Caco-2 (cell line): ENCODE data around the gene BICD1. TPM values are rescaled to one million over a fixed set of nuclear protein-coding genes. Genes with fewer than 3 reads are reported as not detected.

ENCODE experiments used
- BruUV-seq: library from RNA; stranded (reverse); fragments of 400-500 nt; replicated peaks from 2 replicates; lab custom pipeline; 2021; lab: Mats Ljungman, UMichigan
- CTCF ChIA-PET: fragments of 300-600 bp; sonication (Branson Sonifier 250); formaldehyde crosslinking; loops from one replicate; lab custom pipeline; 2022; ENCODE audit warnings: antibody characterized with exemption; lab: Charles Lee
- POLR2A ChIA-PET: fragments of 300-600 bp; sonication (Branson Sonifier 250); formaldehyde crosslinking; loops from one replicate; lab custom pipeline; 2022; ENCODE audit warnings: antibody characterized with exemption; lab: Charles Lee
- DNase-seq, 2 experiments: peaks; one replicate each; pipeline versions ENCODE4 v3.0.0 to v3.0.0-alpha.2; 2020 to 2022
- H3K27me3 ChIP-seq: replicated peaks from 2 replicates; pipeline ENCODE4 v1.6.0; 2011; ENCODE audit warnings: low read length; ENCODE audit not compliant: control insufficient read depth, insufficient read depth
- H3K36me3 ChIP-seq: 2 replicates; pipeline ENCODE4 v1.5.1; 2011; ENCODE audit warnings: low read length; ENCODE audit not compliant: control insufficient read depth, insufficient read depth
- H3K4me1 ChIP-seq: fragments of 250-450 bp; sonication (Bioruptor Pico); 2 replicates; pipeline ENCODE4 v1.5.1; 2020; ENCODE audit warnings: mild to moderate bottlenecking
- H3K4me3 ChIP-seq: 2 replicates; pipeline ENCODE4 v1.5.1; 2011; ENCODE audit warnings: low read depth, mild to moderate bottlenecking, control low read depth, low read length
- H3K9me3 ChIP-seq: fragments of 250-450 bp; sonication (Bioruptor Pico); 2 replicates; pipeline ENCODE4 v1.5.1; 2020; ENCODE audit warnings: mild to moderate bottlenecking, moderate library complexity
- H3K27ac Mint-ChIP-seq: one replicate; pipeline ENCODE4 v1.8.0; 2022; ENCODE audit warnings: mixed read lengths; ENCODE audit not compliant: unreplicated experiment
- H3K27me3 Mint-ChIP-seq: one replicate; pipeline ENCODE4 v1.8.0; 2022; ENCODE audit warnings: mixed read lengths; ENCODE audit not compliant: insufficient read depth, unreplicated experiment
- H3K36me3 Mint-ChIP-seq: one replicate; pipeline ENCODE4 v1.8.0; 2022; ENCODE audit warnings: mild to moderate bottlenecking, mixed read lengths; ENCODE audit not compliant: insufficient read depth, unreplicated experiment
- H3K4me1 Mint-ChIP-seq: one replicate; pipeline ENCODE4 v1.8.0; 2022; ENCODE audit warnings: low read depth, mixed read lengths; ENCODE audit not compliant: unreplicated experiment
- H3K4me3 Mint-ChIP-seq: one replicate; pipeline ENCODE4 v1.8.0; 2022; ENCODE audit warnings: mild to moderate bottlenecking, moderate library complexity, mixed read lengths; ENCODE audit not compliant: unreplicated experiment
- H3K9me3 Mint-ChIP-seq: one replicate; pipeline ENCODE4 v1.8.0; 2022; ENCODE audit warnings: mixed read lengths; ENCODE audit not compliant: unreplicated experiment
- CTCF ChIP-seq, 2 experiments: fragments of 200-600 bp in 1 of 2; IDR thresholded peaks; 1 replicate in 1 of 2; 2 replicates in 1 of 2; pipeline versions ENCODE4 v1.5.1 to v1.8.0; 2011 to 2022; ENCODE audit warnings: antibody characterized with exemption in 1 of 2, control low read depth in 1 of 2, inconsistent platforms in 1 of 2, low read depth in 1 of 2, low read length in 1 of 2, mild to moderate bottlenecking in 1 of 2, moderate library complexity in 1 of 2; ENCODE audit not compliant: insufficient read depth in 1 of 2, severe bottlenecking in 1 of 2, unreplicated experiment in 1 of 2
- intact Hi-C: fragments of 100-400 bp; cut with micrococcal nuclease; formaldehyde crosslinking; loops from one replicate; pipeline ENCODE4 v1.10.0; 2022; ENCODE audit not compliant: unreplicated experiment
- total RNA-seq: library from RNA; stranded (reverse); gene quantifications from 2 replicates; pipeline ENCODE4 v1.2.3, GENCODE V29; 2022

Gene BICD1
- total RNA-seq, 1 experiment from 2014 or later: 36.2 TPM

GRCh38 chr12:32277774-32278173 is 171.1 kb downstream of the BICD1 start:
- H3K36me3 Mint-ChIP-seq: no peaks in the 10 kb centered on the region
- POLR2A ChIA-PET: no interaction called here
- BruUV-seq: no TSS peak
- no peaks in the 10 kb centered on the region for H3K27me3 Mint-ChIP-seq
- peaks cover 21% of the 10 kb centered on the region for H3K4me1 ChIP-seq
- DNase-seq: no peak
- H3K27ac Mint-ChIP-seq: no peak overlapping the region
- intact Hi-C loops: loop anchor here (10.0 kb wide), 2 partner anchors 313 to 503 kb away; no protein-coding TSS in a partner anchor
- H3K4me1 Mint-ChIP-seq: peaks cover 34% of the 10 kb centered on the region
- H3K4me3 ChIP-seq: no peak overlapping the region
- no peak overlapping the region for H3K4me3 Mint-ChIP-seq
- no peaks in the 10 kb centered on the region for H3K27me3 ChIP-seq
- H3K9me3 ChIP-seq: no peaks in the 10 kb centered on the region; the same call in 1 of the 2 replicates
- TF ChIP-seq CTCF (IDR thresholded peaks at IDR 0.05; ENCODE audit: insufficient read depth in 1 of 2, low read depth in 1 of 2, low read length in 1 of 2, severe bottlenecking in 1 of 2, unreplicated experiment in 1 of 2): no peak
- peaks cover 6% of the 10 kb centered on the region for H3K9me3 Mint-ChIP-seq
- no peaks in the 10 kb centered on the region for H3K36me3 ChIP-seq
- CTCF ChIA-PET: no interaction called here

- Histone ChIP-seq H3K36me3 (no peaks in the 10 kb centered on the region), H3K4me3 (no peak overlapping the region), H3K4me1 (peaks cover 16% of the 10 kb centered on the region), H3K9me3 (no peaks in the 10 kb centered on the region), H3K27me3 (no peaks in the 10 kb centered on the region)
- H3K27me3 Mint-ChIP-seq: no peaks in the 10 kb centered on the region
- peak overlapping the region; percentile 13 for H3K27ac Mint-ChIP-seq
- DNase-seq: no peak
- ChIA-PET CTCF (interaction anchor here (0.5 to 1.0 kb wide), 2 partner anchors 9 to 95 kb away, joined by 4 read pairs; no protein-coding TSS in a partner anchor), POLR2A (no interaction called here)
- BruUV-seq: no TSS peak
- no peak for TF ChIP-seq CTCF (IDR thresholded peaks at IDR 0.05; ENCODE audit: insufficient read depth in 1 of 2, low read depth in 1 of 2, low read length in 1 of 2, severe bottlenecking in 1 of 2, unreplicated experiment in 1 of 2)
- no peak overlapping the region for H3K4me3 Mint-ChIP-seq
- H3K4me1 Mint-ChIP-seq: peaks cover 20% of the 10 kb centered on the region
- H3K36me3 Mint-ChIP-seq: no peaks in the 10 kb centered on the region
- intact Hi-C loops: no loop called here
- H3K9me3 Mint-ChIP-seq: peaks cover 6% of the 10 kb centered on the region
Measured at GRCh38 chr12:32281098-32281497, 174.5 kb downstream of the BICD1 start.

GRCh38 chr12:32284561-32284960 is 177.9 kb downstream of the BICD1 start:
- POLR2A ChIA-PET: no interaction called here
- BruUV-seq: no TSS peak

More at GRCh38 chr12:32284561-32284960, 177.9 kb downstream of the BICD1 start:
- H3K27me3 ChIP-seq: no peaks in the 10 kb centered on the region
- no peaks in the 10 kb centered on the region for H3K36me3 Mint-ChIP-seq
- H3K36me3 ChIP-seq: no peaks in the 10 kb centered on the region
- no peaks in the 10 kb centered on the region for H3K27me3 Mint-ChIP-seq
- peaks cover 20% of the 10 kb centered on the region for H3K4me1 ChIP-seq
- peaks cover 14% of the 10 kb centered on the region for H3K4me1 Mint-ChIP-seq
- H3K9me3 ChIP-seq: peaks cover 9% of the 10 kb centered on the region
- intact Hi-C loops: no loop called here
- no peak for TF ChIP-seq CTCF (IDR thresholded peaks at IDR 0.05; ENCODE audit: insufficient read depth in 1 of 2, low read depth in 1 of 2, low read length in 1 of 2, severe bottlenecking in 1 of 2, unreplicated experiment in 1 of 2)
- no peak overlapping the region for H3K4me3 Mint-ChIP-seq
- no peaks in the 10 kb centered on the region for H3K9me3 Mint-ChIP-seq
- CTCF ChIA-PET: no interaction called here
- H3K27ac Mint-ChIP-seq: no peak overlapping the region
- H3K4me3 ChIP-seq: no peak overlapping the region
- no peak for DNase-seq
